GM03348 (cell line): ENCODE data around the gene TAF1B.

Experiments used
- DNase-seq: peaks from one replicate; pipeline ENCODE4 v3.0.0; 2012; ENCODE audit warnings: low spot score

TAF1B gene

GRCh38 chr2:9843229-9844035 is at the start of gene TAF1B:
TSS of gene TAF1B (plus strand) at chr2:9843474. CDS start at chr2:9843542, 68 bp downstream.
- DNase-seq = peak; percentile 96

- no peak for DNase-seq
Measured at GRCh38 chr2:9793918-9794717, 49.2 kb upstream of the TAF1B start.

GRCh38 chr2:9795071-9795470 is 48.2 kb upstream of the TAF1B start:
- no peak for DNase-seq

GRCh38 chr2:9796056-9797010 is 46.9 kb upstream of the TAF1B start:
- DNase-seq = no peak

- DNase-seq = no peak
Measured at GRCh38 chr2:9797086-9797485, 46.2 kb upstream of the TAF1B start.

- DNase-seq = no peak
Measured at GRCh38 chr2:9797681-9798556, 45.4 kb upstream of the TAF1B start.

- DNase-seq = no peak
Measured at GRCh38 chr2:9799011-9799596, 44.2 kb upstream of the TAF1B start.

- DNase-seq = peak; percentile 94
Measured at GRCh38 chr2:9799729-9800632, 43.3 kb upstream of the TAF1B start.

- DNase-seq = no peak
Measured at GRCh38 chr2:9800639-9800974, 42.7 kb upstream of the TAF1B start.

- DNase-seq = peak; percentile 75
Measured at GRCh38 chr2:9800975-9801726, 42.1 kb upstream of the TAF1B start.

- no peak for DNase-seq
Measured at GRCh38 chr2:9802576-9802993, 40.7 kb upstream of the TAF1B start.

- DNase-seq = peak; percentile 48
Measured at GRCh38 chr2:9803023-9803805, 40.1 kb upstream of the TAF1B start.

- no peak for DNase-seq
Measured at GRCh38 chr2:9805435-9806297, 37.6 kb upstream of the TAF1B start.

- DNase-seq = no peak
Measured at GRCh38 chr2:9806298-9806610, 37.0 kb upstream of the TAF1B start.

- no peak for DNase-seq
Measured at GRCh38 chr2:9806656-9807055, 36.6 kb upstream of the TAF1B start.

GRCh38 chr2:9807056-9807455 is 36.2 kb upstream of the TAF1B start:
- DNase-seq = no peak

GRCh38 chr2:9807555-9808305 is 35.5 kb upstream of the TAF1B start:
- DNase-seq = no peak
